GM18526 (cell line): ENCODE results near the gene ATP5MG.

Source experiments
- POLR2A ChIP-seq: IDR thresholded peaks from 3 replicates; pipeline ENCODE4 v1.6.1; 2011; ENCODE audit not compliant: insufficient read length; ENCODE audit errors: extremely low read depth

Gene ATP5MG

DNA sequence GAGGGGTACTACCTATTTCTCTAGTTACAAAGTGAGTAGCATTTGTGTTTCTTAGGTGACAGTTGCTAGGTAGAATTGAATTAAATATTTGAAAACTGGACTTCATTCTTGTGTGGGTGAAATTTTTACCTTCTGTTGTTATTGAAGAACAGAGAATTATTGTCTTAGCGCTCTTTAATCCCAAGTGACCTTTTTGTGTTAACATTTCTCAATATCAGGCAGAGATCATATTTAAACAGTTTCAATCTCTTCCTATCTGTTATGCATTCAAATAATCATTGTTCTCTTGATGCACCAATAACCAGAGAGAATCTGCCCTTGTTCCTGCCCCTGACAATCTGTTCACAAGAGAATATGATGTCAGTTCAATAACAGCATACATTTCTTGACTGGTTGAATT, 49.0 kb downstream of the ATP5MG start:
- TF ChIP-seq POLR2A: no peak
